Parathyroid adenoma (tissue), 2 donors: ENCODE measurements around the gene KHSRP.

Experiments used
- H2AFZ ChIP-seq: fragments of 300-600 bp; sonication (generic); one replicate; pipeline ENCODE4 v1.7.0; 2017; ENCODE audit warnings: antibody characterized with exemption, mild to moderate bottlenecking
- H3K27ac ChIP-seq: fragments of 300-600 bp; sonication (generic); one replicate; pipeline ENCODE4 v1.7.0; 2017
- H3K27me3 ChIP-seq: fragments of 300-600 bp; sonication (generic); one replicate; pipeline ENCODE4 v1.7.0; 2017; ENCODE audit warnings: low read length; ENCODE audit not compliant: control insufficient read depth, insufficient read depth
- H3K36me3 ChIP-seq: fragments of 300-600 bp; sonication (generic); one replicate; pipeline ENCODE4 v1.7.0; 2017; ENCODE audit warnings: low read length; ENCODE audit not compliant: control insufficient read depth, insufficient read depth
- H3K4me1 ChIP-seq: fragments of 300-600 bp; sonication (generic); one replicate; pipeline ENCODE4 v1.7.0; 2017; ENCODE audit warnings: control low read depth
- H3K4me2 ChIP-seq: fragments of 300-600 bp; sonication (generic); one replicate; pipeline ENCODE4 v1.7.0; 2017; ENCODE audit warnings: low read length
- H3K4me3 ChIP-seq: fragments of 300-600 bp; sonication (generic); one replicate; pipeline ENCODE4 v1.7.0; 2017; ENCODE audit warnings: low read depth, low read length
- H3K79me2 ChIP-seq: fragments of 300-600 bp; sonication (generic); one replicate; pipeline ENCODE4 v1.7.0; 2017; ENCODE audit warnings: control low read depth
- H3K9ac ChIP-seq: fragments of 300-600 bp; sonication (generic); one replicate; pipeline ENCODE4 v1.7.0; 2017; ENCODE audit warnings: mild to moderate bottlenecking
- H3K9me3 ChIP-seq: fragments of 300-600 bp; sonication (generic); one replicate; pipeline ENCODE4 v1.7.0; 2017; ENCODE audit warnings: low read length; ENCODE audit not compliant: control insufficient read depth
- CTCF ChIP-seq: fragments of 300-600 bp; sonication (generic); IDR thresholded peaks from one replicate; pipeline ENCODE4 v1.7.0; 2017; ENCODE audit warnings: antibody characterized with exemption, mild to moderate bottlenecking
- donor health status: primary hyperparathyroidism.

Gene KHSRP

GRCh38 chr19:6424195-6424938 lies at the start of gene KHSRP:
TSS of gene KHSRP (minus strand) at chr19:6424811. CDS start at chr19:6424701, 110 bp downstream.
- H3K79me2 ChIP-seq, result peaks cover 22% of the 10 kb centered on the region
- H3K4me2 ChIP-seq, result peak within 1 kb of the TSS; percentile 62
- no peaks in the 10 kb centered on the region for H3K27me3 ChIP-seq
- no peaks in the 10 kb centered on the region for H3K9me3 ChIP-seq
- peak within 1 kb of the TSS; percentile 92 for H2AFZ ChIP-seq
- H3K9ac ChIP-seq, result peak within 1 kb of the TSS; percentile 46
- H3K4me1 ChIP-seq, result peaks cover 13% of the 10 kb centered on the region
- peak within 1 kb of the TSS; percentile 70 for H3K27ac ChIP-seq
- peak within 1 kb of the TSS; percentile 65 for H3K4me3 ChIP-seq
- H3K36me3 ChIP-seq, result no peaks in the 10 kb centered on the region
- TF ChIP-seq CTCF, result no peak

GRCh38 chr19:6473647-6474046 lies 49.0 kb upstream of the KHSRP start:
- TF ChIP-seq CTCF, result no peak
- no peak overlapping the region for H3K9ac ChIP-seq
- no peaks in the 10 kb centered on the region for H3K27me3 ChIP-seq
- H3K9me3 ChIP-seq, result no peaks in the 10 kb centered on the region
- no peak overlapping the region for H3K4me2 ChIP-seq
- H3K27ac ChIP-seq, result no peak overlapping the region
- no peaks in the 10 kb centered on the region for H3K79me2 ChIP-seq
- no peaks in the 10 kb centered on the region for H3K4me1 ChIP-seq
- H2AFZ ChIP-seq, result no peak overlapping the region
- no peaks in the 10 kb centered on the region for H3K36me3 ChIP-seq
- no peak overlapping the region for H3K4me3 ChIP-seq

- H3K27ac ChIP-seq, result no peak overlapping the region
- no peaks in the 10 kb centered on the region for H3K4me1 ChIP-seq
- no peaks in the 10 kb centered on the region for H3K9me3 ChIP-seq
- no peaks in the 10 kb centered on the region for H3K36me3 ChIP-seq
- no peak overlapping the region for H3K4me2 ChIP-seq
- H3K27me3 ChIP-seq, result no peaks in the 10 kb centered on the region
- TF ChIP-seq CTCF, result no peak
- no peak overlapping the region for H3K4me3 ChIP-seq
- no peaks in the 10 kb centered on the region for H3K79me2 ChIP-seq
- H2AFZ ChIP-seq, result no peak overlapping the region
- H3K9ac ChIP-seq, result no peak overlapping the region
These were observed 48.1 kb upstream of the KHSRP start for GRCh38 chr19:6472713-6473112.

- H3K36me3 ChIP-seq, result no peaks in the 10 kb centered on the region
- H3K4me2 ChIP-seq, result no peak overlapping the region
- H3K4me3 ChIP-seq, result no peak overlapping the region
- H3K4me1 ChIP-seq, result no peaks in the 10 kb centered on the region
- H2AFZ ChIP-seq, result no peak overlapping the region
- H3K79me2 ChIP-seq, result no peaks in the 10 kb centered on the region
- H3K9me3 ChIP-seq, result no peaks in the 10 kb centered on the region
- H3K27ac ChIP-seq, result no peak overlapping the region
- no peak for TF ChIP-seq CTCF
- H3K9ac ChIP-seq, result no peak overlapping the region
- H3K27me3 ChIP-seq, result no peaks in the 10 kb centered on the region
These were observed 46.5 kb upstream of the KHSRP start for GRCh38 chr19:6471076-6471475.

GRCh38 chr19:6470173-6470572 lies 45.6 kb upstream of the KHSRP start:
- H3K79me2 ChIP-seq, result no peaks in the 10 kb centered on the region
- H3K4me2 ChIP-seq, result no peak overlapping the region
- H3K27ac ChIP-seq, result no peak overlapping the region
- no peaks in the 10 kb centered on the region for H3K27me3 ChIP-seq
- H3K9ac ChIP-seq, result no peak overlapping the region
- H2AFZ ChIP-seq, result no peak overlapping the region
- H3K4me3 ChIP-seq, result no peak overlapping the region
- no peaks in the 10 kb centered on the region for H3K36me3 ChIP-seq
- H3K4me1 ChIP-seq, result no peaks in the 10 kb centered on the region
- no peak for TF ChIP-seq CTCF
- H3K9me3 ChIP-seq, result no peaks in the 10 kb centered on the region
